Mononuclear cell (primary cell): Measurements from ENCODE around the gene DLD. TPM values are rescaled to one million over a fixed set of nuclear protein-coding genes. Genes with fewer than 3 reads are reported as not detected.
"Not testable (repeated sequence)": the region's sequence is repeated elsewhere in the genome, so short reads cannot be mapped to it uniquely, and the experiment has no call there.

ENCODE experiments used
- H3K27me3 ChIP-seq: 2 replicates; pipeline ENCODE4 v1.6.0; 2011; ENCODE audit warnings: low read length, control low read depth; ENCODE audit not compliant: insufficient read depth
- H3K4me1 ChIP-seq: 2 replicates; pipeline ENCODE4 v1.5.1; 2011; ENCODE audit warnings: mild to moderate bottlenecking, low read length, control low read depth; ENCODE audit not compliant: insufficient read depth
- H3K4me3 ChIP-seq: 2 replicates; pipeline ENCODE4 v1.5.1; 2011; ENCODE audit warnings: mild to moderate bottlenecking, low read length, moderate library complexity
- H3K9me3 ChIP-seq: 2 replicates; pipeline ENCODE4 v1.5.1; 2011; ENCODE audit warnings: low read depth, mild to moderate bottlenecking, control low read depth, low read length
- total RNA-seq: library from RNA; depleted of rRNA; stranded (reverse); fragments of >200 nt; gene quantifications from one replicate; pipeline ENCODE4 v1.2.3, GENCODE V29; 2012

DLD gene
- total RNA-seq, 1 donor, result 118 TPM

DNA sequence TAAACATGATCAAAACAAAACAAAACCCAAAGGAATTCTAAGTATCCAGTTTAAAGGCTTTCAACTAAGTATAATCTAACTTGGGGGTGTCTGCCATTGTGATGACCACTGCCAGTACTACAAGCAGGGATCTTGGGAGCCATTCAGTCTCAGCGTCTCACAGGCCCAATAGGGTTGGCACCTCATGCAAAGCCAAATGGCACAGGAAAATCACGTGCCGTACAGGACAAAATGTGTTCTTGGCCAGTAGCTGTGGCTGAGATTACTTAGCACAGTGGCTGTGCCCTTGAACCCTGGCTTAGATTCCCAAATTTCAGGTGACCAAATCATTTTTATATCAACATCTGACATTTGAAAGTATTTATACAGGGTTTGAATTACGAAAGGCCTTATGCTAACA is 50.0 kb downstream of the DLD start:
- no peak overlapping the region for H3K4me3 ChIP-seq
- no peaks in the 10 kb centered on the region for H3K9me3 ChIP-seq
- H3K27me3 ChIP-seq, result no peaks in the 10 kb centered on the region

DNA sequence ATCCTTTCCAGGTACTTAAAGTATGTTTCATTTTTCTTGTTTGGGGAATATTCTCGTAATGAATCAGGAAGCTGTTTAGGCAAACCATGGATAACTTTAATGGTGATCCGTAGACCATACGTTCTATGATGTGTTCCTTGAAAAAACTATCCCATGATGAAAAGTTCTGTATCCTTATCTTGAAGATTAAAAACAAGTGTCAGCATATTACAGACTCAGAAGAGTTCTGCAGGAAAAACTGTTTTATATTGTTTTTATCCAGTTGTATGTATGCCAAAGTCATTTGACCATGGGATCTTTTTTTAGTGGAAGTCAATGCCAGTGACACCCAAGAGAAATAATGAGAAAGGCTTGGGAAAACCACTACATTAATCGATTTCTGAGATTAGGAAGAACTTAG is 52.0 kb downstream of the DLD start:
- no peak overlapping the region for H3K4me3 ChIP-seq
- H3K9me3 ChIP-seq, result no peaks in the 10 kb centered on the region
- no peaks in the 10 kb centered on the region for H3K4me1 ChIP-seq
- no peaks in the 10 kb centered on the region for H3K27me3 ChIP-seq

More for the DNA sequence above, 50.0 kb downstream of the DLD start:
- H3K4me1 ChIP-seq, result no peaks in the 10 kb centered on the region

DNA sequence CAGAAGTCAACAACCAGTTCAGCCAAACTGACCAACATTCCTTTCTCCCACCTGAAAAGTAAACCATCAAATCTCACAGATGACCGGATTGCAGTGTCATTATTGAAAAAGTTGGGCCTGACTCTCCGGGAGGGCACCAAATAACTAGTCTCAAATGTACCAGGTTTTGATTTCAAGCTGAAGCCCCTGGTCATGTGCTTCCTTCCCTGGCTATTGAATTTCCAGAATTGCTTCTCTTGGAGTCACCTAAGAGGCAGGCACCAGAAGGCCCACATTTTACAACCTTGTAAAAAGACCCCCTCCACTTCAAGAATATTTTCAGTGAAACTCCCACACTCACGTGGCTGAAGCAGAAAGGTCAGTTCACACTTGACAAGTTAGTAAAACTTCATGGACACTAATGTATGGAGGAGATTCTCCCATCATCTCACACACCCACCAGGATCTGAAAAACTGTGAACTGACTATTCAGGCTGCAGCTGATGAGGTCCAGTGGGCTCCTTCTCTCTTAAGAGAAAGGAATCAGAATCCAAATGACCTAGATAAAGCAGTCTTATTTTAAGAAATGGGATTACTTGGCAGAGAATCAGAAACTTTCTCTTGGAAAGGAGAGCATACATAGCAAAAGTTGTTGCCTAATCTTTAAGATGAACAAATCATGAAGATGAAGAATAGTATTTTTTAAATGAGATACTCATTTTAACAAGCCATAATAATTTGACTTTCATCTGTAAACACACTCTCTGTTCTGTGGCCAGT is 53.6 kb downstream of the DLD start:
- Histone ChIP-seq H3K27me3 (no peaks in the 10 kb centered on the region), H3K4me1 (no peaks in the 10 kb centered on the region), H3K9me3 (no peaks in the 10 kb centered on the region), H3K4me3 (no peak overlapping the region)

DNA sequence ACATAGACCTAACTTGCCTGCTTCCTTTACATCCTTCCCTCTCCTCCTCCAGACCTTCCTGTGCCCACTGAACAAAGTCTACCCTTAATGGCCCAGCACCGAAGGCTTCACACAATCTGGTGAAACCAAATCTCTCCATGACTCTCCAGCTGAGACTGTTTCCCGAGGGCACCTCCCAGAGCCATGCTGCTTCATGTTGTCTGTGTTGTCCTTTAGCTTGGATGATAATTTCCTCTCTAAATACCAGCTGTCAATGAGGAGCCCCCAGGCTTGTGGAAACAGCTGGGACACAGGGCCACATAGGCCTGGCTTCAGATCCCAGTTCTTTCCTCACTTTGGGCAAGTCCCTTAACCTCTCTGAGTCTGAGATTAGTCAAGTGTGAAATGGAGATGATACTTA is 54.3 kb downstream of the DLD start:
- H3K27me3 ChIP-seq, result no peaks in the 10 kb centered on the region
- no peaks in the 10 kb centered on the region for H3K4me1 ChIP-seq
- no peaks in the 10 kb centered on the region for H3K9me3 ChIP-seq
- no peak overlapping the region for H3K4me3 ChIP-seq

DNA sequence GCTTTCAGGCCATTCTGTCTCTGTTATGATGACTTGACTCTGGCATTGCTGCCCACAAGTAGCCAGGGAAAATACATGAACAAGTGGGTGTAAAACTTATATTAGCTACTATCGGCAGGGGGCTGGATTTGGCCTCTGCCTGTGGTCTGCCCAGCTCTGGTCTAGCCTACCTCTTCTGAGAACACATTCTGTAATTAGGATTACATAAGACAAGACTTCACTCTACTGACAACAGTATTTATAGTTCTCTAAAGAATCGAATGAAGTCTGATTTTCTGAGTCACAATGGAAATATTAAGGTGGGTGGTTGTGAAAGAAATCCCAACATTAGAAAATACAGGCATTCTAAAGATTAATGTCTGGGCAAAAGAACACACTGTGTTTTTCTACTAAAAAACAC is 55.5 kb downstream of the DLD start:
- no peaks in the 10 kb centered on the region for H3K27me3 ChIP-seq
- no peak overlapping the region for H3K4me3 ChIP-seq
- no peaks in the 10 kb centered on the region for H3K9me3 ChIP-seq
- H3K4me1 ChIP-seq, result no peaks in the 10 kb centered on the region

DNA sequence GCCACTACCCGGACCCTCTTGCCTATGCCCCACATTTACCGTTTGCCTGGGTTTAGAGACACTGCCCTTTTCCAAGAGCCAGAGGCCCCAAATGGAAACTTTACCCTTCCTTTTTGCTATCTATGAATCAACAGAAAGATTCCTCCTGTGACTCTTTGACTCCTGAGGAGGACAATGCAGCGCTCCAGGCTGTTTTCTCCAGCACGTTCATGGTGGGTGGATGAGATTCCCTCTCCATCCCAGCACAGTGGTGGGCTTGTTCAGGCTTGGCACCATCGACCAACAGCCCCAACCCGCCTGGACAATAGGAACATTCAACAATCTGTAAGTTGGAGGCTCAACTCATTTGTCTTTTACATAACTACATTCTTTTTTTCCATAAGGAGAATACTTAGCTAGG is 55.9 kb downstream of the DLD start:
- H3K4me1 ChIP-seq, result no peaks in the 10 kb centered on the region
- no peak overlapping the region for H3K4me3 ChIP-seq
- no peaks in the 10 kb centered on the region for H3K27me3 ChIP-seq

DNA sequence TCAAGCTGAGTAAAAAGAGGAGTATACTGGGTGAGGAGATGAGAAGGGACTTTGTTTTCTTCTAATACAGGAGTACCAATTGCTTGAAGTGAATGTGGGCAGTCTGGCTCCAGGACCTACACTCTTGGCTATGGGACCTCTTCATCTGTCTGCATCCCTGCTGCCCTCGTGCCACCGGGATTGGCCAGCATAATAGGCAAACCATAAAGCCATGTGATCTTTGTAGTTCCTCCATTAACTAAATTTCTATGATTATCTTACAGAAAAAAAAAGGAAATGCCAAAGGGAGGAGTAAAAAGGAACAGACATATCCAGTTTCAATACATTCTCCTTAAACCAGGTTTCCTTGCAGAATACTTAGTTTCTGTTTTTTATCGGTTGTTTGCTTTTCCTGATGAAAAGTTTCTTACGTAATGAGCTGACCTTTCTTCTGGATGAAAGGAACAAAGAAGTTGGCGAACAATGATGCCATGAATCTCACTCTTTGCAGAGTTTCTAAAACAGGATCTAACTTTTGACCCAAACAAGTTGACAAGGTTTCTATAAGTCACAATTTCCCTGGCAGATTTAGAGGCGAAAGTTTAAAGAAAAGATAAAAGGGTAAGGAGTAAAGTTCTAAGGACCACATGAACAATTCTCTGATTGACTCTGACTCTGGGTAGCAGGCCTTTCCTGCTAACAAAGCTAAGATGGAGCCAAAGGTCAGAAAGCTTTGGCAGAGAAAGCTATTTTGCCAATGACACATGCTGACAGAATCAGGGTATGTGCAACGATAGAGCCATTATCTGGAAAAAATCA is 57.9 kb downstream of the DLD start:
- Histone ChIP-seq H3K4me1 (no peaks in the 10 kb centered on the region), H3K4me3 (no peak overlapping the region), H3K27me3 (no peaks in the 10 kb centered on the region), H3K9me3 (no peaks in the 10 kb centered on the region)

More for the DNA sequence above, 55.9 kb downstream of the DLD start:
- no peaks in the 10 kb centered on the region for H3K9me3 ChIP-seq

DNA sequence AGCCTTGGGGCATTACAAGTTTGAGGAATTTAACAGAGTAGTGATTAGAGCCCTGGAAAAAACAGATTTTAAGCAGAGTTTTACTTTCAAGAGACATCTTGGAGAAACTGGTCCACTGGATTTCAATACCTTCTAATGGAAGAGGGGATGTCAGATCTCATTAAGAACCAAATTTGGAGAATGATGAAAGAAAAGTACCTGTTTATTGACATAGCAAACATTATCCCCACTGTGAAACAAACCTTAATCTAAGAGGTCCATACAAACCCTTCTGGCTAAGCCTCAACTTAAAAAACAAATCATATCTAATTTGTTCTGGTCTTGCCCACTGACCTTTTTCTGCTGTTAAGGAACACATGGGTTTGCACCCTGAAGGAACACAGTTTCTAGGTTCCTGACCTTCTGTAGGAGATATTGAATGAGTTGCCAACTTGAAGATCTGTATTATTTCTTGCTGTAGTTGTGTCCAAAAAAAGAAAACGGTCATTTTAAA is 58.5 kb downstream of the DLD start:
- Histone ChIP-seq H3K4me1 (no peaks in the 10 kb centered on the region), H3K27me3 (no peaks in the 10 kb centered on the region), H3K4me3 (no peak overlapping the region), H3K9me3 (no peaks in the 10 kb centered on the region)

DNA sequence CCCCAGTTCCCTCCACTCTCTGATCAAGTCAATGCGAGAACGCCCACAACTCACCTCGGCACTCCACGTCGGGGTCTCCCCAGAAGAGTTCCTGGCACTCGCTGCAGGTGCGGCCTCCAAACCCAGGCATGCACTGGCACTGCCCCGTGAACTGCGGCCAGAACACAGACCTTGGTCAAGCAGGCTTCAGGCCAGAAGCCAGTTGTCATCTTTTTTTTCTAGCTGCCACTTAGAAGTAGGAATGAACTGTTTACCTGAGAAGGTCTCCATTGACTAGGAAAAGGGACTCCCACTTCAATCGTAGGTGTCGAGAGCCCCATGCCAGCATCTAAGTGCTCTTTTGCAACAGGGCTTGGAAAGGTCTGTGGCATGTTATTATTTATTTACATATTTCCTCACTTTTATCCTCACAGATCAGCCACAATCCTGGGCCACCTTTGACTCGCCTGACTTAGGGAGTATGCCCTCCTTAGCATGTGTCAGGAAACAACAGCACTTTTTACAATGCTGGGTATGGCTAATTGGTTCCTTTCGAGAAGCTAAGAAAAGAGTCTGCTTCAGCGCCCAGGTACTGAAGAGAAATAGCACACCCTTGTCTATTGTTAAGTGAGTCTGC is 60.3 kb downstream of the DLD start:
- Histone ChIP-seq H3K4me1 (no peaks in the 10 kb centered on the region), H3K9me3 (no peaks in the 10 kb centered on the region), H3K27me3 (no peaks in the 10 kb centered on the region), H3K4me3 (no peak overlapping the region)

DNA sequence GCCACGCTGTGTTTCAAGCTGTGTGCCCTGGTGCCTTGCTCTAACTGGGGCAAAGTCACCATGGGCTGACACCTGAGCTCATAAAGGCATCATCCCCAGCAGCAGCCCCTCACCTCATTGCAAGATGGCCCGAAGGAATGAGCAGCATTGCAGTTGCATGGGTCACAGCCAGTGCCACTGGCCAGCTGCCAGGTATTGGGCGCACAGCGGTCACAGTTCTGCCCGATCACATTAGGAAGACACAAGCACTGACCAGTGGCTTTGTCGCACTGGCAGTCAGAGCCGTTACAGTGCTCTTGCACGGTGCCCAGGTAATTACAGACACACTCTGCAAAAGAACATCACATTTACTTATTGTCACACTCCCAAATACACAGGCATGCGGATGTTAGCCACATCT is 60.9 kb downstream of the DLD start:
- H3K4me1 ChIP-seq, result no peaks in the 10 kb centered on the region
- no peak overlapping the region for H3K4me3 ChIP-seq
- no peaks in the 10 kb centered on the region for H3K9me3 ChIP-seq
- H3K27me3 ChIP-seq, result no peaks in the 10 kb centered on the region

DNA sequence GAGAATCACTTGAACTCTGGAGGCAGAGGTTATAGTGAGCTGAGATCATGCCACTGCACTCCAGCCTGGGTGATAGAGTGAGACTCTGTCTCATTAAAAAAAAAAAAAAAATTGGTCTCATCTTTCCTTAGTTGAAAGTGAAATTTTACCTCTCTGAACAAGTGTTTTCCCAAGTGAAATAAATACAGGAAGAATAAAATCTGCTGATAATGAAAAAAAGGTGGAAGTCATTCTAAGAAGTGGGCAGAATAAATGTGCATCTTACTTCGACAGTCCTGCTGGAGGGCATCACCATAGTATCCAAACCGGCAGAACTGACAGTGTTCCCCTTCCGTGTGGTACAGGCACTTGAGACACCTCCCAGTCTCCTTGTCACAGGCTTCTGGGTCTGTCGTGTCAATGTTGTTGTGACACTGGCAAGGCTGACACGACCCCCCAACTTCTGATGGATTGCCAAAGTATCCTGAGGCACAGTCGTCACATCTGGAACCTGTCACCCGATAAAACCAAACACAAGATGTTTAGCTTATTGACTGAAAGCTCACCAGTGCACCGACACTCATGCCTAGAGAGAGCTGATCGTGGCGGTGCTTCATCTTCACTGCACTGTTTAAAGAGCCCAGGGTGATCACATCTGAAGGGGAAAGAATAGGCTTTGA is 62.4 kb downstream of the DLD start:
- H3K4me3 ChIP-seq, result no peak overlapping the region
- H3K9me3 ChIP-seq, result no peaks in the 10 kb centered on the region
- H3K27me3 ChIP-seq, result no peaks in the 10 kb centered on the region

DNA sequence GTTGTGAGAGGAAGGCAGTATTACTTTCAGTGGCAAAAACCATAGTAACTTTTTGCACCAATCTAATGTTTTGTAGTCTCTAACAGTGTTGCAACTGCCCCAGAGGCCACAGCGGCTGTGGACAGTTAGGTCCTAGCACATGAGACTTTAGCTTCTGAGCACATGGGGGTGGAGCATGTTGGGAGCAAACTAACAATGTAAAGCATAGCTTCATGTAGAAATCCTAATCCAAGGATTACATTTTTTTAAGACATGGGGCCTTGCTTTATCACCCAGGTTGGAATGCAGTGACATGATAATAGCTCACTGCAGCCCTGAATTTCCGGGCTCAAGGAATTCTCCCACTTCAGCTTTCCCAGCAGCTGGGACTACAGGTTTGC is 62.9 kb downstream of the DLD start:
- Histone ChIP-seq H3K4me1 (no peaks in the 10 kb centered on the region), H3K9me3 (no peaks in the 10 kb centered on the region), H3K27me3 (no peaks in the 10 kb centered on the region), H3K4me3 (no peak overlapping the region)

More for the DNA sequence above, 62.4 kb downstream of the DLD start:
- no peaks in the 10 kb centered on the region for H3K4me1 ChIP-seq

DNA sequence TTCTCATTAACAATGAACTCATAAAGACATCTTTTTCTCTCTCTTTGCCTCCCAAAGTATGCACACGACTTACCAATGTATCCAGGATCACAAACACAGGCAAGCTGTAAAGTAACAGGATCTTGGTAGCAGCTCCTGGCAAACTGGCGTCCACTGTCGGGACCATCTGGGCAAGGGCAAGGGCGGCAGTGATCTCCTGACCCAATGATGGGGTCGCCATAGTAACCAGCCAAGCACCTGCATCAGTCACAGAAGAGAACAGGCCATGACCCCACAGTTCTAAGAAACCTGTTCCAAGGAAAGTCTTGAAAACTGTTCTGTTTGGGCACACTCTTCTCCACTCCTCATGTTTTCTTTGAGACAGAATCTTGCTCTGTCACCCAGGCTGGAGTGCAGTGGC is 64.4 kb downstream of the DLD start:
- no peaks in the 10 kb centered on the region for H3K9me3 ChIP-seq
- H3K4me1 ChIP-seq, result no peaks in the 10 kb centered on the region
- H3K27me3 ChIP-seq, result no peaks in the 10 kb centered on the region
- H3K4me3 ChIP-seq, result no peak overlapping the region

DNA sequence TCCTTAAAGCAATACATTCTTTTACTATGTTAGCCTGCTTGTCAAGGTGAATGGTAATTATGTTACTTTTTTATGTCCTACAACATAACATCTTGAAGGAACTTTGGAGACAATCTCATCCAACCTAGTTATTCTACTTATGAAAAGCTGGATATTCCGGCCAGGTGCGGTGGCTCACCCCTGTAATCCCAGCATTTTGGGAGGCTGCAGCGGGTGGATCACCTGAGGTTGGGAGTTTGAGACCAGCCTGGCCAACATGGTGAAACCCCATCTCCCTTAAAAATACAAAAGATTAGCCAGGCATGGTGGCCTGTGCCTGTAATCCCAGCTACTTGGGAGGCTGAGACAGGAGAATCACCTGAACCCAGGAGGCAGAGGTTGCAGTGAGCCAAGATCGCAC is 66.0 kb downstream of the DLD start:
- H3K4me3 ChIP-seq, H3K9me3 ChIP-seq, H3K4me1 ChIP-seq: not testable (repeated sequence)

DNA sequence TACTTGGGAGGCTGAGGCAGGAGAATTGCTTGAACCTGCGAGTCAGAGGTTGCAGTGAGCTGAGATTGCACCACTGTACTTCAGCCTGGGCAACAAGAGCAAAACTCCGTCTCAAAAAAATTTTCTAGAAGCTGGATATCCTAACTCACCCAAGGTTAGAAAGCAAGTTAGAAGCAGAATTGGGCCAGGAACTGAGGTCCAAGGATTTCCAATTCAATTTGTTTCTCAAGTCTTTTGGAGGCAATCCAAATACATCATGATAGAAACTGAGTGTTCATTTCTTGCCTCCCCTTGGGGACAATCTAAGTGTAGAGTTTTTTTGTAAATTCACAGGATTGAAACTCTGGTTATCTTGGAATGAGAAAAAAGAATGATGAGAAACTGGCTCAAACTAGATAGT is 66.5 kb downstream of the DLD start:
- no peak overlapping the region for H3K4me3 ChIP-seq
- no peaks in the 10 kb centered on the region for H3K9me3 ChIP-seq
- no peaks in the 10 kb centered on the region for H3K4me1 ChIP-seq
- H3K27me3 ChIP-seq, result no peaks in the 10 kb centered on the region

More for the DNA sequence above, 66.0 kb downstream of the DLD start:
- not testable (repeated sequence) for H3K27me3 ChIP-seq
